Measurements from ENCODE around the gene NTNG2. TPM values are rescaled to one million over a fixed set of nuclear protein-coding genes. Genes with fewer than 3 reads are reported as not detected.

Gene NTNG2
- total and polyA plus RNA-seq, 7 experiments from 2014 or later, result 0.87 to 11.6 (median 3.7) TPM

DNA sequence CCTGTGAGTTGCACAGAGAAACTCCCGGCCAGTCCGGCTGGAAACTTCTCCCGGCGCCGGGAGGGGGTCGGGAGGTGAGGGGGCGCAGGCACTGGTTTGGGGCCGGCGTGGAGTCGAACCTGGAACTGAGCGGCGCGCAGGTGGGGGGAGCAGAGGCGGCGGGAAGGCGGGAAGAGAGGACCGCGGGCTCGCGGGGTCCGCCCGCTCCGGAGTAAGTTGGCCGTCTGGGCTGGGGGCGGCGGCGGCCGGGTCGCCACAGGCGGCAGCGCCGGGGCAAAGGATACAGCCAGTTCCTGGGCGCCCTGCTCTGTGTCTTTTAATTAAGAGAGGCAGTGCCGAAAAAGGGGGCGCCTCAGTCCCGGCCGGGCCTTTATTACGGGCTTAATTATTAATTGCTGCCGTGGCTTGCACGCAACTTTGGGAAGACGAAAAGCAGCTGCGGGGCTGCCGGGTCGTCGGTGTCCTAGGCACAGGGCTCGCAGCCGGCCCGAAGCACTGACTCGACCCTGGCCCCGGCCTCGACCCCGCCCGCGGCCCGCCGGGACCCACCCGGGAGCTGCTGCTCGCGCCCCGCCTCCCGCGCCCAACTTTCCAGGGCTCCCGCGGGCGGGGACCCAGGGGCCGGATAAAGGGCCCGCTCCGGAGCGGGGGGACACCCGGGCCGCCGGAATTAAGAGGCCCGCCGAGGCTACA lies 1.1 kb downstream of the NTNG2 start:
- H3K27ac ChIP-seq (ENCODE audit: low read depth, low read length), result no peak overlapping the region
- H3K4me3 ChIP-seq (ENCODE audit: low read length), result peak overlapping the region; percentile 55
- Mint-ChIP-seq H3K27me3 (peaks cover 47 to 66% (median 56%) of the 10 kb centered on the region in 5 donors), H3K4me3 (peak overlapping the region in 8 of 10 donors; percentile 85 to 100 (median 96)), H3K9me3 (peaks cover 0 to 5% (median 0%) of the 10 kb centered on the region in 11 donors), H3K36me3 (peaks cover 0 to 7% (median 4%) of the 10 kb centered on the region in 5 donors), H3K4me1 (peaks cover 6 to 17% (median 9%) of the 10 kb centered on the region in 7 donors), H3K27ac (no peak overlapping the region)
- intact Hi-C loops (cut with micrococcal nuclease), result loop anchor here (2.0 to 10.0 kb wide), 4 partner anchors 86 to 1038 kb away; partner anchors contain the start of genes GTF3C4 (in 1 of the 2), MED27 (in 1 of the 2) and NUP214 (in 1 of the 2)
- peaks cover 6% of the 10 kb centered on the region in 2 donors for H3K4me1 ChIP-seq (ENCODE audit: control insufficient read depth in 2 of 2, insufficient read depth in 2 of 2, low read length in 2 of 2)
- H3K36me3 ChIP-seq (ENCODE audit: control insufficient read depth in 2 of 3, insufficient read depth in 3 of 3, low read length in 3 of 3), result no peaks in the 10 kb centered on the region
- H3K27me3 ChIP-seq (ENCODE audit: control insufficient read depth in 2 of 2, insufficient read depth in 2 of 2, low read length in 2 of 2), result peaks cover 0 to 16% of the 10 kb centered on the region in 2 donors
- no peaks in the 10 kb centered on the region for H3K9me3 ChIP-seq (ENCODE audit: control insufficient read depth in 2 of 3, low read length in 3 of 3)
- POLR2A ChIA-PET, result interaction anchor here (0.8 kb wide), 1 partner anchor 79 kb away, joined by 4 read pairs; no protein-coding TSS in a partner anchor
- CTCF ChIA-PET, result interaction anchor here (1.0 kb wide), 1 partner anchor 73 kb away, joined by 5 read pairs; no protein-coding TSS in a partner anchor
- DNase-seq (peak in 1 of 9 donors; percentile 42), ATAC-seq (no peak)

- Histone ChIP-seq H3K36me3 (ENCODE audit: control insufficient read depth in 2 of 3, insufficient read depth in 3 of 3, low read length in 3 of 3) (no peaks in the 10 kb centered on the region), H3K27ac (ENCODE audit: low read depth, low read length) (no peak overlapping the region), H3K9me3 (ENCODE audit: control insufficient read depth in 2 of 3, low read length in 3 of 3) (no peaks in the 10 kb centered on the region), H3K27me3 (ENCODE audit: control insufficient read depth in 2 of 2, insufficient read depth in 2 of 2, low read length in 2 of 2) (peaks cover 0 to 16% of the 10 kb centered on the region in 2 donors), H3K4me3 (ENCODE audit: low read length) (no peak overlapping the region), H3K4me1 (ENCODE audit: control insufficient read depth in 2 of 2, insufficient read depth in 2 of 2, low read length in 2 of 2) (peaks cover 6% of the 10 kb centered on the region in 2 donors)
- Mint-ChIP-seq H3K27ac (no peak overlapping the region), H3K9me3 (peaks cover 0 to 4% (median 0%) of the 10 kb centered on the region in 11 donors), H3K36me3 (peaks cover 0 to 7% (median 4%) of the 10 kb centered on the region in 5 donors), H3K4me3 (peak overlapping the region in 7 of 10 donors; percentile 58 to 98 (median 66)), H3K27me3 (peaks cover 48 to 60% (median 56%) of the 10 kb centered on the region in 5 donors), H3K4me1 (peaks cover 6 to 17% (median 9%) of the 10 kb centered on the region in 7 donors)
- no peak for DNase-seq
- intact Hi-C loops (cut with micrococcal nuclease), result loop anchor here (2.0 to 10.0 kb wide), 4 partner anchors 86 to 1039 kb away; partner anchors contain the start of genes GTF3C4 (in 1 of the 2), MED27 (in 1 of the 2) and NUP214 (in 1 of the 2)
- CTCF ChIA-PET, result interaction anchor here (1.0 kb wide), 1 partner anchor 73 kb away, joined by 5 read pairs; no protein-coding TSS in a partner anchor
- ATAC-seq, result no peak
- POLR2A ChIA-PET, result interaction anchor here (0.8 kb wide), 1 partner anchor 78 kb away, joined by 4 read pairs; no protein-coding TSS in a partner anchor
Observed at GRCh38 chr9:132163457-132163875, 1.6 kb downstream of the NTNG2 start.

GRCh38 chr9:132163876-132164603 lies 2.2 kb downstream of the NTNG2 start:
- peak overlapping the region; percentile 32 to 98 (median 67) for H3K4me3 Mint-ChIP-seq
- peak overlapping the region in 2 of 9 donors; percentile 25 to 65 for H3K27ac Mint-ChIP-seq
- H3K4me3 ChIP-seq (ENCODE audit: low read length), result no peak overlapping the region
- H3K27me3 Mint-ChIP-seq, result peaks cover 47 to 57% (median 53%) of the 10 kb centered on the region in 5 donors
- ChIA-PET POLR2A (no interaction called here), CTCF (interaction anchor here (1.0 kb wide), 1 partner anchor 72 kb away, joined by 5 read pairs; no protein-coding TSS in a partner anchor)
- peaks cover 6 to 17% (median 9%) of the 10 kb centered on the region in 7 donors for H3K4me1 Mint-ChIP-seq
- H3K36me3 Mint-ChIP-seq, result peaks cover 0 to 7% (median 4%) of the 10 kb centered on the region in 5 donors
- peaks cover 0 to 16% of the 10 kb centered on the region in 2 donors for H3K27me3 ChIP-seq (ENCODE audit: control insufficient read depth in 2 of 2, insufficient read depth in 2 of 2, low read length in 2 of 2)
- H3K27ac ChIP-seq (ENCODE audit: low read depth, low read length), result no peak overlapping the region
- H3K4me1 ChIP-seq (ENCODE audit: control insufficient read depth in 2 of 2, insufficient read depth in 2 of 2, low read length in 2 of 2), result peaks cover 6% of the 10 kb centered on the region in 2 donors
- peaks cover 0 to 4% (median 0%) of the 10 kb centered on the region in 11 donors for H3K9me3 Mint-ChIP-seq
- H3K36me3 ChIP-seq (ENCODE audit: control insufficient read depth in 2 of 3, insufficient read depth in 3 of 3, low read length in 3 of 3), result no peaks in the 10 kb centered on the region
- intact Hi-C loops (cut with micrococcal nuclease), result loop anchor here (2.0 to 10.0 kb wide), 4 partner anchors 87 to 1039 kb away; partner anchors contain the start of genes GTF3C4 (in 1 of the 2), MED27 (in 1 of the 2) and NUP214 (in 1 of the 2)
- no peaks in the 10 kb centered on the region for H3K9me3 ChIP-seq (ENCODE audit: control insufficient read depth in 2 of 3, low read length in 3 of 3)
- no peak for ATAC-seq
- DNase-seq, result no peak

GRCh38 chr9:132164604-132165362 lies 2.9 kb downstream of the NTNG2 start:
- H3K27ac ChIP-seq (ENCODE audit: low read depth, low read length), result no peak overlapping the region
- peak overlapping the region in 1 of 10 donors; percentile 98 for H3K4me3 Mint-ChIP-seq
- peaks cover 6% of the 10 kb centered on the region in 2 donors for H3K4me1 ChIP-seq (ENCODE audit: control insufficient read depth in 2 of 2, insufficient read depth in 2 of 2, low read length in 2 of 2)
- no peak for ATAC-seq
- intact Hi-C loops (cut with micrococcal nuclease), result loop anchor here (5.0 to 10.0 kb wide), 3 partner anchors 87 to 1040 kb away; partner anchors contain the start of genes GTF3C4 (in 1 of the 2), MED27 (in 1 of the 2) and NUP214 (in 1 of the 2)
- CTCF ChIA-PET, result interaction anchor here (1.1 kb wide), 1 partner anchor 73 kb away, joined by 5 read pairs; no protein-coding TSS in a partner anchor
- peaks cover 0 to 4% (median 0%) of the 10 kb centered on the region in 11 donors for H3K9me3 Mint-ChIP-seq
- no peak overlapping the region for H3K4me3 ChIP-seq (ENCODE audit: low read length)
- H3K27ac Mint-ChIP-seq, result no peak overlapping the region
- DNase-seq, result no peak
- POLR2A ChIA-PET, result no interaction called here
- H3K27me3 Mint-ChIP-seq, result peaks cover 46 to 54% (median 49%) of the 10 kb centered on the region in 5 donors
- H3K4me1 Mint-ChIP-seq, result peaks cover 6 to 17% (median 9%) of the 10 kb centered on the region in 7 donors
- H3K27me3 ChIP-seq (ENCODE audit: control insufficient read depth in 2 of 2, insufficient read depth in 2 of 2, low read length in 2 of 2), result peaks cover 0 to 16% of the 10 kb centered on the region in 2 donors
- H3K36me3 Mint-ChIP-seq, result peaks cover 0 to 7% (median 4%) of the 10 kb centered on the region in 5 donors
- no peaks in the 10 kb centered on the region for H3K36me3 ChIP-seq (ENCODE audit: control insufficient read depth in 2 of 3, insufficient read depth in 3 of 3, low read length in 3 of 3)
- no peaks in the 10 kb centered on the region for H3K9me3 ChIP-seq (ENCODE audit: control insufficient read depth in 2 of 3, low read length in 3 of 3)

- peaks cover 4 to 6% of the 10 kb centered on the region in 2 donors for H3K4me1 ChIP-seq (ENCODE audit: control insufficient read depth in 2 of 2, insufficient read depth in 2 of 2, low read length in 2 of 2)
- peaks cover 0 to 4% (median under 1%) of the 10 kb centered on the region in 5 donors for H3K36me3 Mint-ChIP-seq
- ChIA-PET CTCF (interaction anchor here (0.6 kb wide), 1 partner anchor 305 kb away, joined by 3 read pairs; no protein-coding TSS in a partner anchor), POLR2A (no interaction called here)
- H3K4me1 Mint-ChIP-seq, result peaks cover 6 to 13% (median 9%) of the 10 kb centered on the region in 7 donors
- no peaks in the 10 kb centered on the region for H3K36me3 ChIP-seq (ENCODE audit: control insufficient read depth in 2 of 3, insufficient read depth in 3 of 3, low read length in 3 of 3)
- intact Hi-C loops (cut with micrococcal nuclease), result loop anchor here in 1 of 2 donors (10.0 kb wide), 1 partner anchor 1042 kb away; the partner anchor contains the start of gene NUP214
- H3K4me3 ChIP-seq (ENCODE audit: low read length), result no peak overlapping the region
- no peak overlapping the region for H3K27ac Mint-ChIP-seq
- H3K27me3 ChIP-seq (ENCODE audit: control insufficient read depth in 2 of 2, insufficient read depth in 2 of 2, low read length in 2 of 2), result peaks cover 0 to 16% of the 10 kb centered on the region in 2 donors
- no peaks in the 10 kb centered on the region for H3K9me3 ChIP-seq (ENCODE audit: control insufficient read depth in 2 of 3, low read length in 3 of 3)
- no peak overlapping the region for H3K4me3 Mint-ChIP-seq
- DNase-seq (no peak), ATAC-seq (peak; percentile 49)
- H3K27ac ChIP-seq (ENCODE audit: low read depth, low read length), result no peak overlapping the region
- H3K27me3 Mint-ChIP-seq, result peaks cover 42 to 50% (median 46%) of the 10 kb centered on the region in 5 donors
- H3K9me3 Mint-ChIP-seq, result peaks cover 0 to 2% (median 0%) of the 10 kb centered on the region in 11 donors
Observed at GRCh38 chr9:132166599-132166998, 4.7 kb downstream of the NTNG2 start.

Data from naive thymus-derived CD4-positive, alpha-beta T cell (primary cell).